ENCODE data around the gene KRT3.

KRT3 gene

GRCh38 chr12:52771088-52771487 is 24.8 kb downstream of the KRT3 start:
- Histone ChIP-seq H3K4me3 (ENCODE audit: low read length in 2 of 2) (no peak overlapping the region), H3K9me3 (ENCODE audit: control insufficient read depth in 2 of 2, low read length in 2 of 2) (no peaks in the 10 kb centered on the region), H3K4me1 (ENCODE audit: control insufficient read depth in 2 of 2, insufficient read depth in 2 of 2, low read length in 2 of 2) (no peaks in the 10 kb centered on the region), H3K27me3 (ENCODE audit: control insufficient read depth in 2 of 2, insufficient read depth in 2 of 2, low read length in 2 of 2) (peaks cover 2 to 3% of the 10 kb centered on the region in 2 donors), H3K36me3 (ENCODE audit: control insufficient read depth in 2 of 2, insufficient read depth in 2 of 2, low read length in 2 of 2) (no peaks in the 10 kb centered on the region), H3K9ac (ENCODE audit: low read depth in 1 of 2, low read length in 2 of 2) (no peak overlapping the region), H3K27ac (ENCODE audit: low read depth in 2 of 2, low read length in 2 of 2) (no peak overlapping the region)

GRCh38 chr12:52769946-52770345 is 26.0 kb downstream of the KRT3 start:
- no peak overlapping the region for H3K9ac ChIP-seq (ENCODE audit: low read depth in 1 of 2, low read length in 2 of 2)
- no peaks in the 10 kb centered on the region for H3K27me3 ChIP-seq (ENCODE audit: control insufficient read depth in 2 of 2, insufficient read depth in 2 of 2, low read length in 2 of 2)
- no peaks in the 10 kb centered on the region for H3K9me3 ChIP-seq (ENCODE audit: control insufficient read depth in 2 of 2, low read length in 2 of 2)
- H3K4me3 ChIP-seq (ENCODE audit: low read length in 2 of 2): no peak overlapping the region
- no peak overlapping the region for H3K27ac ChIP-seq (ENCODE audit: low read depth in 2 of 2, low read length in 2 of 2)
- no peaks in the 10 kb centered on the region for H3K4me1 ChIP-seq (ENCODE audit: control insufficient read depth in 2 of 2, insufficient read depth in 2 of 2, low read length in 2 of 2)
- H3K36me3 ChIP-seq (ENCODE audit: control insufficient read depth in 2 of 2, insufficient read depth in 2 of 2, low read length in 2 of 2): no peaks in the 10 kb centered on the region

- Histone ChIP-seq H3K27me3 (ENCODE audit: control insufficient read depth in 2 of 2, insufficient read depth in 2 of 2, low read length in 2 of 2) (no peaks in the 10 kb centered on the region), H3K9me3 (ENCODE audit: control insufficient read depth in 2 of 2, low read length in 2 of 2) (no peaks in the 10 kb centered on the region), H3K4me3 (ENCODE audit: low read length in 2 of 2) (no peak overlapping the region), H3K9ac (ENCODE audit: low read depth in 1 of 2, low read length in 2 of 2) (no peak overlapping the region), H3K4me1 (ENCODE audit: control insufficient read depth in 2 of 2, insufficient read depth in 2 of 2, low read length in 2 of 2) (no peaks in the 10 kb centered on the region), H3K36me3 (ENCODE audit: control insufficient read depth in 2 of 2, insufficient read depth in 2 of 2, low read length in 2 of 2) (no peaks in the 10 kb centered on the region), H3K27ac (ENCODE audit: low read depth in 2 of 2, low read length in 2 of 2) (no peak overlapping the region)
These were observed 26.6 kb downstream of the KRT3 start for GRCh38 chr12:52769354-52769753.

GRCh38 chr12:52768479-52769200 is 27.3 kb downstream of the KRT3 start:
- Histone ChIP-seq H3K36me3 (ENCODE audit: control insufficient read depth in 2 of 2, insufficient read depth in 2 of 2, low read length in 2 of 2) (no peaks in the 10 kb centered on the region), H3K4me1 (ENCODE audit: control insufficient read depth in 2 of 2, insufficient read depth in 2 of 2, low read length in 2 of 2) (no peaks in the 10 kb centered on the region), H3K27ac (ENCODE audit: low read depth in 2 of 2, low read length in 2 of 2) (no peak overlapping the region), H3K27me3 (ENCODE audit: control insufficient read depth in 2 of 2, insufficient read depth in 2 of 2, low read length in 2 of 2) (no peaks in the 10 kb centered on the region), H3K4me3 (ENCODE audit: low read length in 2 of 2) (no peak overlapping the region), H3K9ac (ENCODE audit: low read depth in 1 of 2, low read length in 2 of 2) (no peak overlapping the region), H3K9me3 (ENCODE audit: control insufficient read depth in 2 of 2, low read length in 2 of 2) (no peaks in the 10 kb centered on the region)

- Histone ChIP-seq H3K36me3 (ENCODE audit: control insufficient read depth in 2 of 2, insufficient read depth in 2 of 2, low read length in 2 of 2) (no peaks in the 10 kb centered on the region), H3K4me1 (ENCODE audit: control insufficient read depth in 2 of 2, insufficient read depth in 2 of 2, low read length in 2 of 2) (no peaks in the 10 kb centered on the region), H3K9me3 (ENCODE audit: control insufficient read depth in 2 of 2, low read length in 2 of 2) (no peaks in the 10 kb centered on the region), H3K4me3 (ENCODE audit: low read length in 2 of 2) (no peak overlapping the region), H3K27me3 (ENCODE audit: control insufficient read depth in 2 of 2, insufficient read depth in 2 of 2, low read length in 2 of 2) (no peaks in the 10 kb centered on the region), H3K27ac (ENCODE audit: low read depth in 2 of 2, low read length in 2 of 2) (no peak overlapping the region), H3K9ac (ENCODE audit: low read depth in 1 of 2, low read length in 2 of 2) (no peak overlapping the region)
These were observed 28.5 kb downstream of the KRT3 start for GRCh38 chr12:52767427-52767826.

- no peak overlapping the region for H3K27ac ChIP-seq (ENCODE audit: low read depth in 2 of 2, low read length in 2 of 2)
These were observed 28.9 kb downstream of the KRT3 start for GRCh38 chr12:52767020-52767379.

GRCh38 chr12:52766351-52767019 is 29.4 kb downstream of the KRT3 start:
- Histone ChIP-seq H3K27ac (ENCODE audit: low read depth in 2 of 2, low read length in 2 of 2) (no peak overlapping the region), H3K27me3 (ENCODE audit: control insufficient read depth in 2 of 2, insufficient read depth in 2 of 2, low read length in 2 of 2) (no peaks in the 10 kb centered on the region), H3K9ac (ENCODE audit: low read depth in 1 of 2, low read length in 2 of 2) (no peak overlapping the region), H3K36me3 (ENCODE audit: control insufficient read depth in 2 of 2, insufficient read depth in 2 of 2, low read length in 2 of 2) (no peaks in the 10 kb centered on the region), H3K4me3 (ENCODE audit: low read length in 2 of 2) (no peak overlapping the region), H3K4me1 (ENCODE audit: control insufficient read depth in 2 of 2, insufficient read depth in 2 of 2, low read length in 2 of 2) (no peaks in the 10 kb centered on the region), H3K9me3 (ENCODE audit: control insufficient read depth in 2 of 2, low read length in 2 of 2) (no peaks in the 10 kb centered on the region)

More at GRCh38 chr12:52767020-52767379, 28.9 kb downstream of the KRT3 start:
- no peaks in the 10 kb centered on the region for H3K36me3 ChIP-seq (ENCODE audit: control insufficient read depth in 2 of 2, insufficient read depth in 2 of 2, low read length in 2 of 2)
- no peaks in the 10 kb centered on the region for H3K9me3 ChIP-seq (ENCODE audit: control insufficient read depth in 2 of 2, low read length in 2 of 2)
- no peak overlapping the region for H3K9ac ChIP-seq (ENCODE audit: low read depth in 1 of 2, low read length in 2 of 2)
- H3K27me3 ChIP-seq (ENCODE audit: control insufficient read depth in 2 of 2, insufficient read depth in 2 of 2, low read length in 2 of 2): no peaks in the 10 kb centered on the region
- H3K4me3 ChIP-seq (ENCODE audit: low read length in 2 of 2): no peak overlapping the region
- no peaks in the 10 kb centered on the region for H3K4me1 ChIP-seq (ENCODE audit: control insufficient read depth in 2 of 2, insufficient read depth in 2 of 2, low read length in 2 of 2)

- no peak overlapping the region for H3K4me3 ChIP-seq (ENCODE audit: low read length in 2 of 2)
- no peaks in the 10 kb centered on the region for H3K4me1 ChIP-seq (ENCODE audit: control insufficient read depth in 2 of 2, insufficient read depth in 2 of 2, low read length in 2 of 2)
- H3K27ac ChIP-seq (ENCODE audit: low read depth in 2 of 2, low read length in 2 of 2): no peak overlapping the region
- H3K9ac ChIP-seq (ENCODE audit: low read depth in 1 of 2, low read length in 2 of 2): no peak overlapping the region
- H3K36me3 ChIP-seq (ENCODE audit: control insufficient read depth in 2 of 2, insufficient read depth in 2 of 2, low read length in 2 of 2): no peaks in the 10 kb centered on the region
- no peaks in the 10 kb centered on the region for H3K27me3 ChIP-seq (ENCODE audit: control insufficient read depth in 2 of 2, insufficient read depth in 2 of 2, low read length in 2 of 2)
- H3K9me3 ChIP-seq (ENCODE audit: control insufficient read depth in 2 of 2, low read length in 2 of 2): no peaks in the 10 kb centered on the region
These were observed 30.2 kb downstream of the KRT3 start for GRCh38 chr12:52765702-52766101.

- Histone ChIP-seq H3K36me3 (ENCODE audit: control insufficient read depth in 2 of 2, insufficient read depth in 2 of 2, low read length in 2 of 2) (no peaks in the 10 kb centered on the region), H3K27ac (ENCODE audit: low read depth in 2 of 2, low read length in 2 of 2) (no peak overlapping the region), H3K9me3 (ENCODE audit: control insufficient read depth in 2 of 2, low read length in 2 of 2) (peaks cover 0 to 8% of the 10 kb centered on the region in 2 donors)
These were observed 31.9 kb downstream of the KRT3 start for GRCh38 chr12:52763991-52764390.

GRCh38 chr12:52763036-52763659 is 32.8 kb downstream of the KRT3 start:
- H3K36me3 ChIP-seq (ENCODE audit: control insufficient read depth in 2 of 2, insufficient read depth in 2 of 2, low read length in 2 of 2): no peaks in the 10 kb centered on the region
- H3K4me1 ChIP-seq (ENCODE audit: control insufficient read depth in 2 of 2, insufficient read depth in 2 of 2, low read length in 2 of 2): no peaks in the 10 kb centered on the region
- no peaks in the 10 kb centered on the region for H3K27me3 ChIP-seq (ENCODE audit: control insufficient read depth in 2 of 2, insufficient read depth in 2 of 2, low read length in 2 of 2)
- H3K27ac ChIP-seq (ENCODE audit: low read depth in 2 of 2, low read length in 2 of 2): no peak overlapping the region
- peaks cover 0 to 8% of the 10 kb centered on the region in 2 donors for H3K9me3 ChIP-seq (ENCODE audit: control insufficient read depth in 2 of 2, low read length in 2 of 2)
- H3K4me3 ChIP-seq (ENCODE audit: low read length in 2 of 2): no peak overlapping the region
- no peak overlapping the region for H3K9ac ChIP-seq (ENCODE audit: low read depth in 1 of 2, low read length in 2 of 2)

More at GRCh38 chr12:52763991-52764390, 31.9 kb downstream of the KRT3 start:
- Histone ChIP-seq H3K9ac (ENCODE audit: low read depth in 1 of 2, low read length in 2 of 2) (no peak overlapping the region), H3K4me1 (ENCODE audit: control insufficient read depth in 2 of 2, insufficient read depth in 2 of 2, low read length in 2 of 2) (no peaks in the 10 kb centered on the region), H3K4me3 (ENCODE audit: low read length in 2 of 2) (no peak overlapping the region), H3K27me3 (ENCODE audit: control insufficient read depth in 2 of 2, insufficient read depth in 2 of 2, low read length in 2 of 2) (no peaks in the 10 kb centered on the region)
